Mucosa of rectum (tissue), 2 donors: ENCODE data around the gene IGLON5.

Source experiments
- H3K27ac ChIP-seq, 2 donors: one replicate each; pipeline ENCODE4 v1.7.0; 2013; ENCODE audit warnings: inconsistent platforms in 2 of 2, low read depth in 2 of 2, low read length in 2 of 2
- H3K27me3 ChIP-seq, 2 donors: one replicate each; pipeline ENCODE4 v1.7.0; 2013; ENCODE audit warnings: low read length in 2 of 2; ENCODE audit not compliant: control insufficient read depth in 2 of 2, insufficient read depth in 2 of 2
- H3K36me3 ChIP-seq, 2 donors: one replicate each; pipeline ENCODE4 v1.7.0; 2013; ENCODE audit warnings: low read length in 2 of 2; ENCODE audit not compliant: control insufficient read depth in 2 of 2, insufficient read depth in 2 of 2
- H3K4me1 ChIP-seq, 2 donors: one replicate each; pipeline ENCODE4 v1.7.0; 2013; ENCODE audit warnings: low read length in 2 of 2, mild to moderate bottlenecking in 1 of 2; ENCODE audit not compliant: control insufficient read depth in 2 of 2, insufficient read depth in 2 of 2
- H3K4me3 ChIP-seq, 2 donors: one replicate each; pipeline ENCODE4 v1.7.0; 2013; ENCODE audit warnings: low read length in 2 of 2
- H3K9ac ChIP-seq, 2 donors: one replicate each; pipeline ENCODE4 v1.7.0; 2013; ENCODE audit warnings: low read length in 2 of 2, low read depth in 1 of 2, mild to moderate bottlenecking in 1 of 2
- H3K9me3 ChIP-seq, 2 donors: one replicate each; pipeline ENCODE4 v1.7.0; 2013; ENCODE audit warnings: low read length in 2 of 2; ENCODE audit not compliant: control insufficient read depth in 2 of 2
- donor health status: healthy.
- donor health status: Normal muscosa, but diverticular disease.

Gene IGLON5

DNA sequence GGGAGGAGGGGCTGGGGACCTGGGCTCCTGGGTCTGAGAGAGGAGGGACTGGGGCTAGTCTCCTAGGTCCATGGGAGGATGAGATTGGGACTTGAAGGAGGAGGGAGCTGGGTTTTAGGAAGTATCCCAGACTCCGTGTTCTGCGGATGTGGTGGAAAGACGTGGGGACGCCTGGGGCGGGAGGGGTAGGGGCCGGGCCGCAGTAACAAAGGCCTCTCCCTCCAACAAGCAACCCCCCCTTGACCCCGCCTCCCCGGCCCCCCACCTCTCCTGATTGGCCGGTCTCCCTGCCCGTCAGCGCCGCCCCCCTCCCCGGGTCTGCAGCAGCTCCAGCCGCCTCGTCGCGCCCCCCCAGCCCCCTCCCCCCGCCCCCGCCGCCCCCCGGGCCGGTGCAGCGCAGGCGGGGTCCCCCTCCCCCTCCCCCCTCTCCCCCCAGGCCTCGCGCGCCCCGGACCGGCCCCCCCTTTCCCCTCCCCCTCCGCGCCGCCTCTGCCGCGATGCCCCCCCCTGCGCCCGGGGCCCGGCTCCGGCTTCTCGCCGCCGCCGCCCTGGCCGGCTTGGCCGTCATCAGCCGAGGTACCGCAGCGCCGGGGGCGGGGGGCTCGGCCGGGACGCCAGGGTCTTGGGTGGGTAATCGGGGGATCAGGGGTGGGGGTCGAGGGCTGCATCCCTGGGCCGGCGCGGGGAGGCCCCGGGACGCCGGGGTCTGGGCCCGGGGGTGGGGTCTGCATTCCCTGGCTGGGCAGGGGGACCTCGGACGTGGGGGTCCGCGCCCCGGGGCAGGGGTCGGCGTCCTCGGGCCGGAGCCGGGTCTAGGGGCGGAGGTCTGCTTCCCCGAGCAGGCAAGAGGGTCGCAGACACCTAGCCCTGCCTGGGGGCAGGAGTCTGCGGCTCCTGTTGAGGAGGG lies at the start of gene IGLON5:
Gene IGLON5 (plus strand): TSS at position 294 of the 907 bp plus-strand sequence. CDS start 204 bp downstream, at position 498.
- Histone ChIP-seq H3K4me1 (no peaks in the 10 kb centered on the region), H3K27ac (no peak within 1 kb of the TSS), H3K9ac (no peak within 1 kb of the TSS), H3K4me3 (no peak within 1 kb of the TSS), H3K9me3 (peaks cover 0 to 2% of the 10 kb centered on the region in 2 donors), H3K27me3 (peaks cover 5% of the 10 kb centered on the region in 2 donors), H3K36me3 (no peaks in the 10 kb centered on the region)

- no peaks in the 10 kb centered on the region for H3K36me3 ChIP-seq
Observed at GRCh38 chr19:51263808-51264207, 47.6 kb upstream of the IGLON5 start.

GRCh38 chr19:51271067-51271466 lies 40.4 kb upstream of the IGLON5 start:
- Histone ChIP-seq H3K4me1 (no peaks in the 10 kb centered on the region), H3K4me3 (no peak overlapping the region), H3K9me3 (no peaks in the 10 kb centered on the region), H3K36me3 (no peaks in the 10 kb centered on the region), H3K27ac (no peak overlapping the region), H3K27me3 (peaks cover 0 to 3% of the 10 kb centered on the region in 2 donors), H3K9ac (no peak overlapping the region)

More at GRCh38 chr19:51263808-51264207, 47.6 kb upstream of the IGLON5 start:
- H3K27me3 ChIP-seq = no peaks in the 10 kb centered on the region
- H3K27ac ChIP-seq = no peak overlapping the region
- H3K4me1 ChIP-seq = no peaks in the 10 kb centered on the region
- H3K9ac ChIP-seq = no peak overlapping the region
- no peaks in the 10 kb centered on the region for H3K9me3 ChIP-seq
- H3K4me3 ChIP-seq = no peak overlapping the region

DNA sequence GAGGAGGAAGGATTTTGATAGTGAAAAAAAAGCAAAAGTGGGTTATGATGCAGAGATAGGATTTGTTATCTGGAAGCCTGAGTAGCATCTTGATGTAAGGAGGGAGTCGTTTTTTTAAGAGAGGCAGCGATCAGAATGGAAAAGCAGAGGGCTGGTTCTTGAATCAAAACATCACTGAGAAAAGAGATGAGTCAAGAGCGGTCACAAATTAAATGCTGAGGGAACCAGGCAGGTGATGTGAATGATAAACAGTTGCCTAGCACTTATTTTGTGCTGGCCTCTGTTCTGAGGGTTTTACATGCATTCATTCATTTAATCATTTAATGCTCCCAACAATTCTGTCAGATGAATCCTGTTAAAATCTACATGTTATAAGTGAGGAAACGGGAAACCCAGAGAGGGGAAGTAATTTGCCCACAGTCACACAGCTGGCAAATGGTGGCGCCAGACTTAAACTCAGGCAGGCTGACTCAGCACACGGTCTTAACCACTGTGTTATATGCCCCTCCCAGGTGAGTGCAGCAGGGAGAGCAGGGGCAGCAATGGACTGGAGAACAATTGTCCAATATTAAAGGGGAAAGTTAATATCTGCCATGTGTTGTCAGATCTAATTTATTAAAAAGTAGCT lies 39.1 kb upstream of the IGLON5 start:
- Histone ChIP-seq H3K4me3 (no peak overlapping the region), H3K27ac (no peak overlapping the region), H3K9ac (no peak overlapping the region), H3K36me3 (no peaks in the 10 kb centered on the region), H3K4me1 (no peaks in the 10 kb centered on the region), H3K9me3 (no peaks in the 10 kb centered on the region), H3K27me3 (peaks cover 0 to 3% of the 10 kb centered on the region in 2 donors)

DNA sequence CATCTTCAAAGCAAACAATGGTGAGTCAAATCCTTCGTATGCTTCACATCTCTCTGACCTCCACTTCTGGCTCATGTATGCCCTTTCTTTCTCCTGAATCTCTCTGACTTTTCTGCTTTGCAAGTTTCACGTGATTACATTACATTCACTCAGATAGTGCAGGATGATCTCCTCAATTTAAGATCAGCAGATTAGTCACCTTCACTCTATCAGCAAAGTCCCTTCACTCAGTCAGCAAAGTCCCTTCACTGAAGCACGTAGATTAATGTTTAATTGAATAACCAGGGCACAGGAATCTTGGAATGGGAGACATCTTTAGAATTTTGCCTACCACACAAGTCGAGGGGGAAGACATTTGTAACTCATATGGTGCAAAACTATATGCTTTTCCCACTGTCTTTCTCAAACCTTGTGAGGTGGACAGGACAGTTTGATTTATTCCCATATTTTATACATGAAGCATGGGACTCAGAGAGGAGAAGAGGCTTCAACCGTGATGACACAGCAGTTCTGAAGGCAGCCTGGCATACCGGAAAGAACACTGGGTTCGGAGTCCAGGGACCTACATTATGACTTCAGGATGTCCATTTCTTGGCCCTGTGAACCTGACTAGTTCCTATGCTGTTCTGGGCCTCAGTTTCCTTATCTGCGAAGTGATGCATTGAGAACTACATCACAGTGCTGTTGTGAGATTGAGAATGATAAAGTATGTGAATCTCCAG lies 37.2 kb upstream of the IGLON5 start:
- H3K27ac ChIP-seq = no peak overlapping the region
- H3K9me3 ChIP-seq = no peaks in the 10 kb centered on the region
- H3K4me3 ChIP-seq = no peak overlapping the region
- no peaks in the 10 kb centered on the region for H3K4me1 ChIP-seq
- H3K27me3 ChIP-seq = peaks cover 0 to 3% of the 10 kb centered on the region in 2 donors
- no peak overlapping the region for H3K9ac ChIP-seq
- H3K36me3 ChIP-seq = no peaks in the 10 kb centered on the region

GRCh38 chr19:51277112-51277511 lies 34.3 kb upstream of the IGLON5 start:
- no peak overlapping the region for H3K4me3 ChIP-seq
- H3K9ac ChIP-seq = no peak overlapping the region
- no peaks in the 10 kb centered on the region for H3K36me3 ChIP-seq
- peaks cover 0 to 3% of the 10 kb centered on the region in 2 donors for H3K9me3 ChIP-seq
- no peak overlapping the region for H3K27ac ChIP-seq
- H3K27me3 ChIP-seq = no peaks in the 10 kb centered on the region
- H3K4me1 ChIP-seq = no peaks in the 10 kb centered on the region

GRCh38 chr19:51282335-51282734 lies 29.1 kb upstream of the IGLON5 start:
- no peaks in the 10 kb centered on the region for H3K36me3 ChIP-seq
- no peak overlapping the region for H3K9ac ChIP-seq
- peaks cover 0 to 3% of the 10 kb centered on the region in 2 donors for H3K9me3 ChIP-seq
- H3K27me3 ChIP-seq = no peaks in the 10 kb centered on the region
- no peak overlapping the region for H3K4me3 ChIP-seq
- no peaks in the 10 kb centered on the region for H3K4me1 ChIP-seq
- H3K27ac ChIP-seq = no peak overlapping the region

DNA sequence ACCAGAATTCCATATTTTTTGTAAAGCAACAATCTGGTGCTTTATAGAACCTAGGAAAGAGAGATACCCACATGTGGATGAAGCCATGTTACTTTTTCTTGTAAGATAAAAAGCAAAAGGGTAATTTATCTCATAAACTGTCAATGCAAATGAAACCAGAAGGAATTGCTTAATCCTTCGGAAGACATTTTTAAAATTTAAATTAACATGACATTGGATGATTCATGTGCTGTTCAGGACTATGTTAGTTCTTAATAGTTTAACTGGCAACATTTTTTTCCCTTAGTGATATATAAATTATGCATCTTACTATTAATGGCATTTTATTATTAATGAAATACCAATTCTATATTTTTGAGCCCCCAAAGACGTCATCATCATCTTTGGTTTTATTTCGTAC lies 25.8 kb upstream of the IGLON5 start:
- no peak overlapping the region for H3K27ac ChIP-seq
- no peaks in the 10 kb centered on the region for H3K4me1 ChIP-seq
- no peak overlapping the region for H3K4me3 ChIP-seq
- no peaks in the 10 kb centered on the region for H3K36me3 ChIP-seq
- H3K9ac ChIP-seq = no peak overlapping the region
- no peaks in the 10 kb centered on the region for H3K9me3 ChIP-seq
- no peaks in the 10 kb centered on the region for H3K27me3 ChIP-seq

- no peak overlapping the region for H3K9ac ChIP-seq
- H3K9me3 ChIP-seq = no peaks in the 10 kb centered on the region
- H3K27ac ChIP-seq = no peak overlapping the region
- H3K27me3 ChIP-seq = no peaks in the 10 kb centered on the region
- no peaks in the 10 kb centered on the region for H3K36me3 ChIP-seq
- H3K4me1 ChIP-seq = no peaks in the 10 kb centered on the region
- no peak overlapping the region for H3K4me3 ChIP-seq
Observed at GRCh38 chr19:51289635-51290034, 21.8 kb upstream of the IGLON5 start.

GRCh38 chr19:51292971-51293370 lies 18.5 kb upstream of the IGLON5 start:
- Histone ChIP-seq H3K27me3 (no peaks in the 10 kb centered on the region), H3K9ac (no peak overlapping the region), H3K27ac (no peak overlapping the region), H3K9me3 (no peaks in the 10 kb centered on the region), H3K4me3 (no peak overlapping the region), H3K4me1 (no peaks in the 10 kb centered on the region), H3K36me3 (no peaks in the 10 kb centered on the region)
